HFF-Myc (cell line): ENCODE data around the gene ALKBH3.

Experiments
- DNase-seq: peaks from one replicate; pipeline ENCODE4 v3.0.0-alpha.2; 2011; ENCODE audit warnings: low read depth; ENCODE audit errors: extremely low read depth
- H3K4me3 ChIP-seq: replicated peaks from 2 replicates; pipeline ENCODE4 v1.5.1; 2011; ENCODE audit warnings: low read depth, mild to moderate bottlenecking, control low read depth, low read length
- CTCF ChIP-seq: IDR thresholded peaks from 2 replicates; pipeline ENCODE4 v1.5.1; 2012; ENCODE audit warnings: mild to moderate bottlenecking, low read depth, low read length, control low read depth; ENCODE audit errors: missing control alignments

Gene ALKBH3

GRCh38 chr11:43901551-43901950 lies 20.9 kb downstream of the ALKBH3 start:
- H3K4me3 ChIP-seq, result no peak overlapping the region
- no peak for DNase-seq
- no peak for TF ChIP-seq CTCF

GRCh38 chr11:43903078-43903477 lies 22.4 kb downstream of the ALKBH3 start:
- TF ChIP-seq CTCF, result no peak
- DNase-seq, result no peak
- H3K4me3 ChIP-seq, result no peak overlapping the region

- TF ChIP-seq CTCF, result no peak
- no peak for DNase-seq
- no peak overlapping the region for H3K4me3 ChIP-seq
Measured at GRCh38 chr11:43903969-43904368, 23.3 kb downstream of the ALKBH3 start.

GRCh38 chr11:43904742-43905535 lies 24.3 kb downstream of the ALKBH3 start:
- no peak for DNase-seq
- no peak overlapping the region for H3K4me3 ChIP-seq
- no peak for TF ChIP-seq CTCF

- TF ChIP-seq CTCF, result no peak
- no peak for DNase-seq
- no peak overlapping the region for H3K4me3 ChIP-seq
Measured at GRCh38 chr11:43905813-43906241, 25.2 kb downstream of the ALKBH3 start.

GRCh38 chr11:43907028-43907975 lies 26.7 kb downstream of the ALKBH3 start:
- TF ChIP-seq CTCF, result no peak
- no peak for DNase-seq

More at GRCh38 chr11:43907028-43907975, 26.7 kb downstream of the ALKBH3 start:
- H3K4me3 ChIP-seq, result no peak overlapping the region
